GM12873 (cell line): ENCODE data around the gene DMPK.

ENCODE experiments used
- TF ChIP-seq, protein P1 (sequence below): IDR thresholded peaks from 2 replicates; pipeline ENCODE4 v1.5.1; 2012; ENCODE audit warnings: low read depth, mild to moderate bottlenecking, moderate library complexity, low read length, control low read depth; ENCODE audit not compliant: insufficient read depth; ENCODE audit errors: missing control alignments

DMPK gene

DNA sequence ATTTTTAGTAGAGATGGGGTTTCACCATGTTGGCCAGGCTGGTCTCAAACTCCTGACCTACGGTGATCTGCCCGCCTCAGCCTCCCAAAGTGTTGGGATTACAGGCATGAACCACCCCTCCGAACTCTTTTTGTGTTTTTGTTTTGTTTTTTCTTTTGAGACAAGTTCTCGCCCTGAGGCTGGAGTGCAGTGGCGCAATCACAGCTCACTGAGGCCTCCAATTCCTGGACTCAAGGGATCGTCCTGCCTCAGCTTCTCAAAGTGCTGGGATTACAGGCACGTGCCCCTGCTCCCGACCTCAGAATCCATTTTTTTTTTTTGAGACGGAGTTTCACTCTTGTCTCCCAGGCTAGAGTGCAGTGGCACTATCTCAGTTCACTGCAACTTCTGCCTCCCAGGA lies 24.6 kb downstream of the DMPK start:
- TF ChIP-seq, protein P1, sequence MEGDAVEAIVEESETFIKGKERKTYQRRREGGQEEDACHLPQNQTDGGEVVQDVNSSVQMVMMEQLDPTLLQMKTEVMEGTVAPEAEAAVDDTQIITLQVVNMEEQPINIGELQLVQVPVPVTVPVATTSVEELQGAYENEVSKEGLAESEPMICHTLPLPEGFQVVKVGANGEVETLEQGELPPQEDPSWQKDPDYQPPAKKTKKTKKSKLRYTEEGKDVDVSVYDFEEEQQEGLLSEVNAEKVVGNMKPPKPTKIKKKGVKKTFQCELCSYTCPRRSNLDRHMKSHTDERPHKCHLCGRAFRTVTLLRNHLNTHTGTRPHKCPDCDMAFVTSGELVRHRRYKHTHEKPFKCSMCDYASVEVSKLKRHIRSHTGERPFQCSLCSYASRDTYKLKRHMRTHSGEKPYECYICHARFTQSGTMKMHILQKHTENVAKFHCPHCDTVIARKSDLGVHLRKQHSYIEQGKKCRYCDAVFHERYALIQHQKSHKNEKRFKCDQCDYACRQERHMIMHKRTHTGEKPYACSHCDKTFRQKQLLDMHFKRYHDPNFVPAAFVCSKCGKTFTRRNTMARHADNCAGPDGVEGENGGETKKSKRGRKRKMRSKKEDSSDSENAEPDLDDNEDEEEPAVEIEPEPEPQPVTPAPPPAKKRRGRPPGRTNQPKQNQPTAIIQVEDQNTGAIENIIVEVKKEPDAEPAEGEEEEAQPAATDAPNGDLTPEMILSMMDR: no peak

DNA sequence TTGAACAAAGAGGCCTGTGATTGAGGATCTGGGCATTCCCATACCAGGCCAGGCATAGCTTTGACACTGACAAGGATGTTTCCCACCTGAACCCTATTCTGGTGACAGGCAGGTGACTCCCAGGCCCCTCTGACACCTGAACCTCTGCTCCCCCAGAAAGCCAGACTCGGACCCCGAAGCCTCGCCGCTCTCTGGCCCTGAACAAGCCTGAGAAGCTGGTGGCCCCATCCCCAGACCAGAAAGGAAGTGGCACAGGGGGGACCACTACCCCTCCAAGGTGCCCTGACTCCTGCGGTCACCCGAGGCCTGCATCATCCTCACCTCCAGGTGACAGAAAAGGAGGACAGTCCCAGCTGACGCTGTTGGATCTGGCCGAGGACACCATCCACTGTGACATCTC lies 28.0 kb downstream of the DMPK start:
- TF ChIP-seq, protein P1: no peak

DNA sequence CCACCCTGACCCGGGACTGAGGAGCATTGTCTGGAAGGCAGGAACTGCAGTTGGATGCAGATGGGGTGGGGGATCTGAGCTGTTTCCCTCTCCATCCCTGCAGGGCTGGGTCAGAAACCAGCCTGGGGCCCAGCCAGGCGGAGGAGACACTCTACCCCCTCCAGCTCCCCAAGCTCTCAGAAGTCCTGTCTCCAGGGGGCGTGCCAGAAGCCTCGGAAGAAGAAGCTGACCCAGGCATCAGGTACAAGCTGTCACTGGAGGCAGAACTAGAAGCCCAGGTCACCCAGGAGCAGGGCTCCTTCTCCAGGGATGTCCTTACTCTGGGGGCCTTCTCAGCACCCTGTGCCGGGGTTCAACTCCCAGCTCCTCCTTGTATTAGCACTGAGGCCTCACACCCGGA lies 28.7 kb downstream of the DMPK start:
- TF ChIP-seq, protein P1: peak; percentile 10

DNA sequence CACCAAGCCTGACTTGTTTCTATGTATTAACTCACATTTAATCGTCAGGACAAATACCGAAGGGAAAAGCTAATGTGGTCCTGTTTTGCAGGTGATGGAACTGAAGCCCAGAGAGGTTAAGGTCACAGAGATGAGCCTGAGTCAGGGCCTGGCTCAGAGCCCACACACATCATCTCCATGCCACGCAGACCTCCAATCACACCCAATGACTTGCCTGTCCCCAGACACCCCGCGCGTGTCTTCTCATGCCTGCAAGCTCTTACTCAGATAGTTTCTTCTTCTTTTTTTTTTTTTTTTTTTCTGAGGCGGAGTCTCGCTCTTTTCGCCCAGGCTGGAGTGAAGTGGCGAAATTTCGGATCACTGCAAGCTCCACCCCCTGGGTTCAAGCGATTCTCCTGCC lies 29.7 kb downstream of the DMPK start:
- TF ChIP-seq, protein P1: no peak

DNA sequence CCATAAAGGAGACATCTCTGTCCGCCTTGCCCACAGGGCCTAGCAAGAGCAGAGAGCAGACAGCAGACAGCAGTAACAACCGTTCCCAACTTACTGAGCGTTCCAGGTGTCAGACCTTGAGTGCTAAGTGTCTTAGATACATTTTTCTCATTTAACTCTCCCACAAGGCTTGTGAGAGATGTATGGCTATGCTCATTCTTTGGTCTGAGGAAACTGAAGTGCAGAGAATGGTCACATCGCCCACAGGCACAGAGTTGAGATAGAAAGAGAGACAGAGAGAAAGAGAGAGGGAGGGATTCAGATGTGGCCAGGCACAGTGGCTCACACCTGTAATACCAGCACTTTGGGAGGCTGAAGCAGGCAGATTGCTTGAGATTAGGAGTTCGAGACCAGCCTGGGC lies 34.8 kb downstream of the DMPK start:
- TF ChIP-seq, protein P1: no peak

DNA sequence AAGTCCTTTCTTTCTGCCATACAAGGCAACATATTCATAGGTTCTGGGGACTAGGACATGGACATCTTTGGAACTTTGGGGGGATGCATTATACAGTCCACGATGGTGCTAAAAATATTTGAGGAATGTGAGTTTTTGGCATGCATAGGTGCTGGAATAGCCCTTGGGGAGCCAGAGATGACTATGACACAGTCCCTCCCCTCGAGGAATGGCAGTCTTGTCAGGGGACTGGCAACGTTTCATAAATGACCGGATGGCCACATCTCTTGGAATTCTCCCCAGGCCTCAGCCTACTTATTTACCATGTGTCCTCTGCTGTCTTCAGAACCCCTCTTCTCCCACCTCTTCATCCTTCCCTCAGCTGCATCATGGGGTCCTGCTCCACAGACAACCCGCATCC lies 35.4 kb downstream of the DMPK start:
- TF ChIP-seq, protein P1: no peak

DNA sequence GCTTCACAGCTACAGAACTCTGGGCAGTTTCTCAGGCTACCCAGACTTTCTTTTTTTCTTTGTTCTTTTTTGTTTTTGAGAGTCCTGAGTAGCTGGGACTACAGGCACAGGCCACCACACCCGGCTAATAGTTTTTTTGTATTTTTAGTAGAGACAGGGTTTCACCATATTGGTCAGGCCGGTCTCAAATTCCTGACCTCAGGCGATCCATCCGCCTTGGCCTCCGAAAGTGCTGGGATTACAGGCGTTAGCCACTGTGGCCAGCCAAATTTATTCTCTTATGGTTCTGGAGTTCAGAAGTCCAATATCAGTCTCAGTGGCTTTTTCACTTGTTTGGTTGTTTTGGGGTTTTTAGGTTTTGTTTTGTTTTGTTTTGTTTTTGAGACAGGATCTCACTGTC lies 36.7 kb downstream of the DMPK start:
- TF ChIP-seq, protein P1: no peak

DNA sequence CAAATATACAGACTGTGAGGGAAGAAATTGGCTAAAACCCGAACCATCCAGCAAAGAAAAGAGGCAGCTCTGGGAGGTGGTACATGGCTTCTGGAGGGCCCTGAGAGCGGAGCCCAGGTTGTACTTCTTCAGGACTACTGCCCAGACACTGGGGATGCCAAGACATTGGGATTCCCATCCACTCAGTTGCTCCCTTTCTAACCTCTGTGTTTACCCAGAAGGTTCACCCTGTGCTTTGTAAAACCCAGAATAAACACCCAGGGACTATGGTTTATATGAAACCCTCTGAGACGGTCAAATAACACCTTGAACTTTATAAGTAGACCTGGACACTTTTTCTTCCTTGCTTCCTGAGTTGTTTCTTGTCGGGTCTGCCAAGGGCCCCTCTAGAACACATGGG lies 39.3 kb downstream of the DMPK start:
- TF ChIP-seq, protein P1: no peak
